IMR-90 (cell line): ENCODE data around the gene FAM53B. TPM values are rescaled to one million over a fixed set of nuclear protein-coding genes. Genes with fewer than 3 reads are reported as not detected.

ENCODE experiments used
- ATAC-seq: fragments of 200-7000 bp; cut with Tn5 transposase; 2 replicates; pipeline ENCODE4 v1.9.1; 2020; ENCODE audit warnings: low read depth, mild to moderate bottlenecking, moderate library complexity
- BruUV-seq: library from RNA; stranded (reverse); fragments of 400-500 nt; replicated peaks from 2 replicates; lab custom pipeline; 2021; lab: Mats Ljungman, UMichigan
- CTCF ChIA-PET: fragments of 300-600 bp; formaldehyde crosslinking; extraction: SDS; loops from one replicate; lab custom pipeline; 2021; ENCODE audit warnings: antibody characterized with exemption; lab: Yijun Ruan, JAX
- POLR2A ChIA-PET: fragments of 300-600 bp; sonication (Branson Sonifier 250); formaldehyde crosslinking; loops from one replicate; lab custom pipeline; 2022; ENCODE audit warnings: antibody characterized with exemption; ENCODE audit not compliant: unreplicated experiment; lab: Charles Lee
- DNase-seq: peaks from one replicate; pipeline ENCODE4 v3.0.0; 2013
- H2AFZ ChIP-seq: replicated peaks from 2 replicates; pipeline ENCODE3; 2013; ENCODE audit warnings: low read length, mild to moderate bottlenecking; ENCODE audit not compliant: poor library complexity
- H2AK5ac ChIP-seq: 2 replicates; pipeline ENCODE4 v1.6.1; 2013; ENCODE audit warnings: low read depth, low read length, inconsistent platforms
- H2AK9ac ChIP-seq: replicated peaks from 2 replicates; pipeline ENCODE3; 2013; ENCODE audit warnings: mild to moderate bottlenecking, low read depth, low read length, moderate library complexity; ENCODE audit not compliant: poor library complexity
- H2BK120ac ChIP-seq: 2 replicates; pipeline ENCODE4 v1.6.1; 2013; ENCODE audit warnings: low read depth, low read length, inconsistent platforms
- H2BK15ac ChIP-seq: 3 replicates; pipeline ENCODE4 v1.6.1; 2013; ENCODE audit warnings: low read depth, low read length, inconsistent platforms
- H2BK20ac ChIP-seq: 2 replicates; pipeline ENCODE4 v1.6.1; 2013; ENCODE audit warnings: low read depth, mild to moderate bottlenecking, inconsistent platforms, low read length, moderate library complexity
- H2BK5ac ChIP-seq: 2 replicates; pipeline ENCODE4 v1.6.1; 2013; ENCODE audit warnings: mild to moderate bottlenecking, low read depth, low read length, inconsistent platforms; ENCODE audit not compliant: poor library complexity, severe bottlenecking
- H3K14ac ChIP-seq: replicated peaks from 2 replicates; pipeline ENCODE4 v1.6.1; 2013; ENCODE audit warnings: low read depth, low read length, inconsistent platforms
- H3K18ac ChIP-seq: 2 replicates; pipeline ENCODE4 v1.6.1; 2013; ENCODE audit warnings: low read depth, low read length, control low read depth
- H3K23ac ChIP-seq: 2 replicates; pipeline ENCODE4 v1.6.1; 2013; ENCODE audit warnings: low read depth, low read length, inconsistent platforms
- H3K27ac ChIP-seq: 2 replicates; pipeline ENCODE4 v1.5.1; 2013; ENCODE audit warnings: mild to moderate bottlenecking, control low read depth, low read length; ENCODE audit not compliant: insufficient read depth
- H3K27me3 ChIP-seq: 2 replicates; pipeline ENCODE4 v1.6.1; 2013; ENCODE audit warnings: low read length; ENCODE audit not compliant: control insufficient read depth, insufficient read depth
- H3K36me3 ChIP-seq: 2 replicates; pipeline ENCODE4 v1.6.1; 2013; ENCODE audit warnings: low read length, mixed read lengths; ENCODE audit not compliant: control insufficient read depth, insufficient read depth
- H3K4ac ChIP-seq: 2 replicates; pipeline ENCODE4 v1.6.1; 2013; ENCODE audit warnings: low read depth, low read length, inconsistent platforms
- H3K4me1 ChIP-seq: 2 replicates; pipeline ENCODE4 v1.6.1; 2013; ENCODE audit warnings: low read length, mixed read lengths; ENCODE audit not compliant: control insufficient read depth, insufficient read depth
- H3K4me2 ChIP-seq: 2 replicates; pipeline ENCODE4 v1.6.1; 2013; ENCODE audit warnings: low read depth, mild to moderate bottlenecking, control low read depth, low read length, moderate library complexity
- H3K4me3 ChIP-seq: 2 replicates; pipeline ENCODE4 v1.5.1; 2013; ENCODE audit warnings: low read depth, mild to moderate bottlenecking, control low read depth, low read length, moderate library complexity; ENCODE audit not compliant: insufficient read depth
- H3K56ac ChIP-seq: 2 replicates; pipeline ENCODE4 v1.6.1; 2013; ENCODE audit warnings: low read length, inconsistent platforms; ENCODE audit not compliant: insufficient read depth; ENCODE audit errors: extremely low read depth
- H3K79me1 ChIP-seq, 2 experiments: 2 replicates each; pipeline ENCODE4 v1.6.1; 2013; ENCODE audit warnings: low read length in 2 of 2, inconsistent platforms in 1 of 2, low read depth in 1 of 2
- H3K9ac ChIP-seq: 2 replicates; pipeline ENCODE4 v1.6.1; 2013; ENCODE audit warnings: low read depth, low read length, control low read depth
- H3K9me1 ChIP-seq: 2 replicates; pipeline ENCODE4 v1.6.1; 2013; ENCODE audit warnings: low read length, inconsistent platforms; ENCODE audit not compliant: insufficient read depth
- H3K9me3 ChIP-seq: 2 replicates; pipeline ENCODE4 v1.6.1; 2013; ENCODE audit warnings: low read length; ENCODE audit not compliant: control insufficient read depth, insufficient read depth
- H4K20me1 ChIP-seq: 2 replicates; pipeline ENCODE4 v1.6.1; 2013; ENCODE audit warnings: low read length, inconsistent platforms; ENCODE audit not compliant: insufficient read depth
- H4K5ac ChIP-seq: 2 replicates; pipeline ENCODE4 v1.6.1; 2013; ENCODE audit warnings: mild to moderate bottlenecking, low read depth, low read length, control low read depth
- H4K8ac ChIP-seq, 2 experiments: 2 replicates each; pipeline ENCODE4 v1.6.1; 2013; ENCODE audit warnings: low read depth in 2 of 2, low read length in 2 of 2, control low read depth in 1 of 2, inconsistent platforms in 1 of 2
- H4K91ac ChIP-seq: 2 replicates; pipeline ENCODE4 v1.6.1; 2013; ENCODE audit warnings: low read depth, low read length, inconsistent platforms; ENCODE audit not compliant: insufficient read depth
- CTCF ChIP-seq: conservative IDR thresholded peaks from 2 replicates; pipeline ENCODE4 v1.5.1; 2012; ENCODE audit warnings: mild to moderate bottlenecking, low read depth, low read length, improper control_type of control experiment
- ELK1 ChIP-seq: fragments of 150-350 bp; IDR thresholded peaks from 2 replicates; pipeline ENCODE4 v1.6.1; 2016; ENCODE audit warnings: low read depth, mild to moderate bottlenecking, low read length, moderate library complexity, borderline replicate concordance
- RAD21 ChIP-seq: IDR thresholded peaks from 2 replicates; pipeline ENCODE4 v1.6.1; 2012; ENCODE audit warnings: low read length, improper control_type of control experiment
- SMC3 ChIP-seq: fragments of 150-350 bp; IDR thresholded peaks from 2 replicates; pipeline ENCODE4 v1.6.1; 2016; ENCODE audit warnings: low read depth, mild to moderate bottlenecking, antibody characterized with exemption, low read length, moderate library complexity
- WGBS, 2 experiments: methylation state at CpG; one replicate each; pipeline versions ENCODE4 v1.1.5 to v1.1.7; 2013; ENCODE audit warnings: missing lambda C conversion rate in 2 of 2; ENCODE audit not compliant: insufficient read length in 1 of 2; ENCODE audit errors: extremely low coverage in 2 of 2; 5-methylcytosine and 5-hydroxymethylcytosine counted together
- dilution Hi-C: fragments of 300-500 bp; cut with HindIII; formaldehyde crosslinking; loops from one replicate; pipeline ENCODE4 v1.14.3; 2018; ENCODE audit warnings: low sequenced_read_pairs; ENCODE audit not compliant: unreplicated experiment
- in situ Hi-C: fragments of 300-500 bp; cut with MboI; formaldehyde crosslinking; loops from 3 replicates; pipeline ENCODE4 v1.14.3; 2019; ENCODE audit warnings: low sequenced_read_pairs, inconsistent platforms, mixed read lengths
- intact Hi-C: fragments of 100-400 bp; cut with micrococcal nuclease; formaldehyde crosslinking; loops from 2 replicates; pipeline ENCODE4 v1.10.0; 2022
- polyA plus RNA-seq, 3 experiments: library from polyadenylated mRNA; depleted of rRNA; stranded (reverse); fragments of >200 nt; gene quantifications; 2 replicates each; pipeline ENCODE4 v1.2.3, GENCODE V29; 2012; ENCODE audit warnings: low replicate concordance in 1 of 3
- total RNA-seq: library from RNA; depleted of rRNA; stranded (reverse); fragments of >200 nt; gene quantifications from 2 replicates; pipeline ENCODE4 v1.2.3, GENCODE V29; 2012

FAM53B gene
- total and polyA plus RNA-seq, 2 of the 4 experiments (the other 2 are of a cell fraction) = 3.8 to 5.7 TPM

GRCh38 chr10:124632064-124632531, 112.1 kb downstream of the FAM53B start:
- Histone ChIP-seq H2AK5ac (no peak overlapping the region), H3K27me3 (no peaks in the 10 kb centered on the region), H3K27ac (no peak overlapping the region), H2BK5ac (no peak overlapping the region), H3K36me3 (no peaks in the 10 kb centered on the region), H3K9ac (no peak overlapping the region), H4K5ac (no peak overlapping the region), H2BK120ac (no peak overlapping the region), H3K18ac (no peak overlapping the region), H3K23ac (no peak overlapping the region), H3K79me1 (0 out of 4 replicates have a peak, but pooled peaks cover 0 to 3% of the 10 kb centered on the region in 2 experiments), H3K9me3 (no peaks in the 10 kb centered on the region), H4K8ac (no peak overlapping the region), H2AFZ (peak overlapping the region; percentile 16), H3K4me3 (no peak overlapping the region), H3K56ac (no peak overlapping the region), H4K20me1 (peaks cover 3% of the 10 kb centered on the region), H3K4me1 (no peaks in the 10 kb centered on the region; the same call in 1 of the 2 replicates), H3K14ac (no peak overlapping the region), H2BK20ac (no peak overlapping the region), H4K91ac (no peak overlapping the region), H3K4ac (no peak overlapping the region), H2BK15ac (no peak overlapping the region), H2AK9ac (no peak overlapping the region), H3K9me1 (peaks cover under 1% of the 10 kb centered on the region; the same call in 1 of the 2 replicates), H3K4me2 (no peak overlapping the region)
- ChIA-PET CTCF (no interaction called here), POLR2A (no interaction called here)
- WGBS, 2 experiments = 82% methylated on average over 9 of the region's 19 CpGs; no CpG with 5 or more reads in 1 of the 2 experiments
- no peak for DNase-seq
- no TSS peak for BruUV-seq
- TF ChIP-seq SMC3 (peak; percentile 39), RAD21 (peak; percentile 46), ELK1 (no peak), CTCF (peak; percentile 25; the same call in 1 of the 2 replicates)
- dilution Hi-C loops = no loop called here
- in situ Hi-C loops = no loop called here
- intact Hi-C loops = loop anchor here (5.0 kb wide), 1 partner anchor 110 kb away; the partner anchor contains the start of gene FAM53B
- ATAC-seq = no peak
